GM19099 (cell line): Measurements from ENCODE around the gene CDC42BPG.

Source experiments
- POLR2A ChIP-seq: IDR thresholded peaks from 3 replicates; pipeline ENCODE4 v1.6.1; 2011; ENCODE audit warnings: low read depth; ENCODE audit not compliant: insufficient read length; ENCODE audit errors: extremely low read depth

CDC42BPG gene

DNA sequence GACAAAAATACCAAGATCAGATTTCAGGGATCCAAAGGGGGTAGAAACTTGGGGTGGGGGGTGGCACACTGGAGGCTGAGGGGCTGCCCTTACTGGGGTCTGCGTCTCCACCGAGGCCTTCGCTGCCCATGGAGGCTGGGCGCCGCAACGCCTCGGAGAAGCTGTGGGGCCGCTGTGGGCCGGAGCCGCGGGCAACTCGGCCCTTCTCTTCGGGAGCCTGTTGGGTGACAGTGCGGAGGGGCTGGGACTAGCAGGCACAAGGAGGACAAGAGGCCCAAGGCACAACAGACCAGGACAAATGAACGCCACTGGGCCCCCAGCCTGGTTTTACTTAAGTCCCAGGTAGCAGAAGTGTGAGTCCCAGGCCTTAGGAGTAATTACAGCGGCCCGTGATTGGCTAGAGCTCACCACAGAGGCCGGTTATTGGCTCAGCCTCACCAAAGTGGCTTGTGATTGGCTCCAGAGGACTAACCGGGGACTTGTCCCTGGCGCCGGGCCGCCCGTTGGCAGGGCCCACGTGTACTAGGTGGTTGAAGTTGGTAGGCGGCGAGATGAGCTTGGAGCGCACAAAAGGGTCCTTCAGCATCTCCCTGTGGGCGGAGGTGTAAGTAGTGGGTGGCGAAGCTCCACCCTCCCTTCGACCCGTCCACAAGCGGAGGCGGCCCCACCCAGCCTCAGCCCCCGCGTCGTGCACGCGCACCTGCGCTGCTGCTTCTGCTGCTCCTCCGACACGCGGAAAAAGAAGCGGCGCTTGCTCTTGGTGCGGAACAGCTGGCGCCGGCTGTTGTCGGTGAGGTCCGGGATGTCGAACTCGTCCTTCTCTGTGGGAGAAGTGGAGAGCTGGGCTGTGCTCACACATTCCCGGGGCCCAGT, 17.6 kb downstream of the CDC42BPG start:
- no peak for TF ChIP-seq POLR2A

GRCh38 chr11:64826062-64826461, 18.4 kb downstream of the CDC42BPG start:
- no peak for TF ChIP-seq POLR2A

DNA sequence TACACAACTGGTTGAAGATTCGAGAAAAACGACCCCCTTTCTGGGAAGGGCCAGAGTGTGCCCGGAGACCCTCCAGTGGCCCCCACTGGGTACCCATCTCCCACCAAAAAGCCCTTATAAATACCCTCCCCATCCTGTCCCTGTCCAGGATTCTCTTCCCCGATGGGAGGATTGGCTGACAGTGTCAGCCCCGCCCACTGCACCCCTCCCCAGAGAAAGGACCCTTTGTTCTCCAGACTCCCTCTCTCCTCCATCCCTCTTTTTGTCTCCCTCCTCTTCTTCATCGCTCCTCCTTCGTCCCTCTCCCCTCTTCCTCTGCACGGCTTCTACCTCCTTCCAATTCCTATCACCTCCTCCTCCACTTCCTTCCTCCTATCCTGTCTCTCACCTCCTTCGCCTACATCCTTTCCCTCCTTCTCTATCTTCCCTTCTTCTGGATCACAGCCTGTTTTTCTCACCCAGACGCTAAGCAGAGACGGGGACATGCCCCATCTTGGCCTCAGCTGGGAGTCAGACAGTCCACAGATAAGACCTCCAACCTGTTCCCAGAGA, 20.8 kb downstream of the CDC42BPG start:
- no peak for TF ChIP-seq POLR2A

- no peak for TF ChIP-seq POLR2A
Measured at GRCh38 chr11:64817476-64817875, 27.0 kb downstream of the CDC42BPG start.

GRCh38 chr11:64814712-64815187, 29.7 kb downstream of the CDC42BPG start:
- TF ChIP-seq POLR2A = no peak

DNA sequence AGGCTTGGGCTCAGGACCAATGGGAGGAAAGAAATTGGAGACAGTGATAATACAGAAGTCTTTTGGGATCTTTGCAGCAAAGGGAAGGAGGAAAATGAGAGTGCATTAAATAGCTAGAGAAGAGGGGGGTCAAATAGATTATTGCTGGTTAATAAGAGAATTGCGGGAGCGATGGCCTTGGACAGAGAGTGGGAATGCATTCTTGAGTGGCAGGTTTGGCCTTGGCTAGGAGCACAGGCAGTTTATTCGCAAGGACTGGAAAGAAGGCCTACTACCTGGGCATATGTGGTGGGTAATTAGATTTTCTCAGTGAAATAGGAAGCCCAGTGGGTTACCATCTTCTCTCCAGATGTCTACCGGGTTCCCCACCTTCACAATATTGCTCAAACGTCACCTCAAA, 30.6 kb downstream of the CDC42BPG start:
- no peak for TF ChIP-seq POLR2A

- TF ChIP-seq POLR2A = no peak
Measured at GRCh38 chr11:64810891-64811272, 33.6 kb downstream of the CDC42BPG start.

GRCh38 chr11:64810271-64810890, 34.1 kb downstream of the CDC42BPG start, which contains the start of gene MEN1:
Gene MEN1 (minus strand): TSS chr11:64810551. CDS start chr11:64810109, 442 bp downstream.
- TF ChIP-seq POLR2A = peak; percentile 68

DNA sequence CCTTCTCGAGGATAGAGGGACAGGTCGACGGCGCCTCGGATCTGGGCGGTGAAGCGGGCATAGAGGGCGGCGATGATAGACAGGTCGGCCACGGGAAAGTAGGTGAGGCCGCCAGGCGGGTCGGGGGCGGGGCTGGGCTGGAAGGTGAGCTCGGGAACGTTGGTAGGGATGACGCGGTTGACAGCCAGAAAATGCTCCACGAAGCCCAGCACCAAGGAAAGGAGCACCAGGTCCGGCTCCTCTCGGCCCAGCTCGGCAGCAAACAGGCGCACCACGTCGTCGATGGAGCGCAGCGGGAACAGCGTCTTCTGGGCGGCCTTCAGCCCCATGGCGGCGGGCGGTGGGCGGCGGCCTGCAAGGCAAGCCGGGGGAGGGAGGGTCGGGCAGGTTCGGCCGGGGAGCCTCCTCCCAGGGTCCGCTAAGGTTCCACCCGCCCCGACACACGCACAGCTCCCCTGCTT, 34.6 kb downstream of the CDC42BPG start:
- TF ChIP-seq POLR2A = no peak

- TF ChIP-seq POLR2A = no peak
Measured at GRCh38 chr11:64805481-64805880, 39.0 kb downstream of the CDC42BPG start.

- no peak for TF ChIP-seq POLR2A
Measured at GRCh38 chr11:64804346-64805210, 39.9 kb downstream of the CDC42BPG start.

- TF ChIP-seq POLR2A = no peak
Measured at GRCh38 chr11:64803846-64804345, 40.6 kb downstream of the CDC42BPG start.

- TF ChIP-seq POLR2A = peak; percentile 52
Measured at GRCh38 chr11:64803158-64803845, 41.2 kb downstream of the CDC42BPG start, which contains the start of gene MAP4K2. Gene MAP4K2 (minus strand): TSS chr11:64803214. CDS start chr11:64803149, 65 bp downstream.
